ENCODE data around the gene NAGS. TPM values are rescaled to one million over a fixed set of nuclear protein-coding genes. Genes with fewer than 3 reads are reported as not detected.

Gene NAGS
- 1.1 to 1.8 TPM (median 1.3 TPM) in 5 replicates for total RNA-seq (2022; extraction: Qiagen RNA extraction)

GRCh38 chr17:44004077-44004760, at the start of gene NAGS:
Gene NAGS (plus strand): TSS chr17:44004622. CDS start chr17:44004664, 42 bp downstream.

DNA sequence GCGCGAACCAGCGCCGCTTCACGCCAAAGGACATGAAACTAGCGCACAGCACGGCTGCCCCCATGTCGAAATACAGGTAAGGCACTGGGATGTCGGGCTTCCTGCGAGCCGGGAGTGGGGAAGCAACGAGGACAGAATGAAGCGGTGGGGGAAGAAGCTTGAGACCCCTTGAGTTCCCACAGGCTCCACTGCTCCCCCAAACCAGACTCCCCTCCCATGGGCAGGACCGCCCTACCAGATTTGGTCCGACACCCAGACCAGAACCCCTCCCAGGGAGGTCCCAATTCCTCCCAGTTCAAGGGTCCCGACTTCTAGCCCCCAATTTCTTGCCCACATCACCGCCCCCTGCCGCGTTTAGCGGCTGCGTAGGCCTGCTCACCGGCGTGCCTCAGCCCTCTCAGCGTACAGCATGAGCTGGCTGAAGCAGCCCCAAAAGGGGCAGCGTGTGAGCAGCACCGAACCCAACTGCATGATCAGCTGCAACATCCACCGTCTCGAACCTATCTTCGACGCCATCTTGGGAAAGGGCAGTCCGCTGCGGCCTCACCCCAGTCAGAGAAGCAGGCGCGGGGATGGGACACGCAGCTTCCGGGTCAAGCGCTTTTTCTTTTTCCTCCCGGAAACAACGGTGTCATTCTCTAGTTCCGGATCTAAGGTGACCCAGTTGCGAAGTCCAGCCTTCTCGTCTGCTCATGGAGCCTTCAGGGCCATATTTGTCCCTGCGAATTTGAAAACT, 10.2 kb downstream of the NAGS start, which contains the start of gene TMEM101:
TSS of gene TMEM101 (minus strand) at position 527 of the 736 bp plus-strand sequence. CDS start at position 516, 11 bp downstream.

Other genes with a start within 250 kb of the NAGS start
- gene SOST, start 245.8 kb upstream of the NAGS start, total RNA-seq (2022; extraction: Qiagen RNA extraction), result not detected in 5 replicates
- 59.9 to 69.9 TPM (median 66.0 TPM) in 5 replicates for gene DUSP3, start 225.6 kb upstream of the NAGS start, total RNA-seq (2022; extraction: Qiagen RNA extraction)
- gene CFAP97D1, start 224.2 kb upstream of the NAGS start, total RNA-seq (2022; extraction: Qiagen RNA extraction), result 0.06 to 0.10 TPM (median 0.07 TPM) in 5 replicates
- 12.0 to 15.9 TPM (median 15.1 TPM) in 5 replicates for gene MPP3, start 171.5 kb upstream of the NAGS start, total RNA-seq (2022; extraction: Qiagen RNA extraction)
- gene CD300LG, start 157.4 kb upstream of the NAGS start, total RNA-seq (2022; extraction: Qiagen RNA extraction), result 0.36 TPM in 1 of 5 replicates, not detected in the others
- gene MPP2, start 97.1 kb upstream of the NAGS start, total RNA-seq (2022; extraction: Qiagen RNA extraction), result 0.82 to 1.8 TPM (median 1.4 TPM) in 5 replicates
- gene PPY, start 62.1 kb upstream of the NAGS start, total RNA-seq (2022; extraction: Qiagen RNA extraction), result not detected in 5 replicates
- 0.21 TPM in 1 of 5 replicates, not detected in the others for gene PYY, start 50.7 kb upstream of the NAGS start, total RNA-seq (2022; extraction: Qiagen RNA extraction)
- gene TMEM101, start 10.3 kb downstream of the NAGS start, total RNA-seq (2022; extraction: Qiagen RNA extraction), result 24.7 to 29.9 TPM (median 27.8 TPM) in 5 replicates
- 53.5 to 59.5 TPM (median 56.0 TPM) in 5 replicates for gene LSM12, start 62.0 kb downstream of the NAGS start, total RNA-seq (2022; extraction: Qiagen RNA extraction)
- gene G6PC3, start 66.1 kb downstream of the NAGS start, total RNA-seq (2022; extraction: Qiagen RNA extraction), result 121 to 179 TPM (median 173 TPM) in 5 replicates
- 13.5 to 16.0 TPM (median 13.7 TPM) in 5 replicates for gene HDAC5, start 119.0 kb downstream of the NAGS start, total RNA-seq (2022; extraction: Qiagen RNA extraction)
- 8.4 to 11.8 TPM (median 10.5 TPM) in 5 replicates for gene HROB, start 137.3 kb downstream of the NAGS start, total RNA-seq (2022; extraction: Qiagen RNA extraction)
- 0.05 to 0.07 TPM (median 0.06 TPM) in 3 of 5 replicates, not detected in the others for gene ASB16, start 166.1 kb downstream of the NAGS start, total RNA-seq (2022; extraction: Qiagen RNA extraction)
- gene TMUB2, start 182.3 kb downstream of the NAGS start, total RNA-seq (2022; extraction: Qiagen RNA extraction), result 32.9 to 41.2 TPM (median 39.6 TPM) in 5 replicates
- 53.1 to 65.4 TPM (median 64.4 TPM) in 5 replicates for gene ATXN7L3, start 195.3 kb downstream of the NAGS start, total RNA-seq (2022; extraction: Qiagen RNA extraction)
- gene UBTF, start 215.1 kb downstream of the NAGS start, total RNA-seq (2022; extraction: Qiagen RNA extraction), result 77.3 to 96.3 TPM (median 93.7 TPM) in 5 replicates